NB4 (cell line): ENCODE data around the gene TMEM164.
"Not testable (repeated sequence)": the region's sequence is repeated elsewhere in the genome, so short reads cannot be mapped to it uniquely, and the experiment has no call there.

Experiments used
- DNase-seq: peaks from one replicate; pipeline ENCODE4 v3.0.0; 2010; ENCODE audit warnings: low read depth
- H3K4me3 ChIP-seq: one replicate; pipeline ENCODE4 v1.5.1; 2011; ENCODE audit warnings: mild to moderate bottlenecking, low read depth, low read length, moderate library complexity
- MYC ChIP-seq: IDR thresholded peaks from 2 replicates; pipeline ENCODE4 v1.6.1; 2011; ENCODE audit warnings: low read depth, low read length
- POLR2A ChIP-seq: IDR thresholded peaks from 2 replicates; pipeline ENCODE4 v1.6.1; 2011; ENCODE audit warnings: mild to moderate bottlenecking; ENCODE audit not compliant: insufficient read length; ENCODE audit errors: extremely low read depth
- TF ChIP-seq, protein P1 (sequence below): IDR thresholded peaks from 2 replicates; pipeline ENCODE4 v1.6.1; 2011; ENCODE audit warnings: low read depth, low read length
- TF ChIP-seq, protein P2 (sequence below): IDR thresholded peaks from one replicate; pipeline ENCODE4 v1.5.1; 2012; ENCODE audit warnings: low read depth, low read length

Gene TMEM164

DNA sequence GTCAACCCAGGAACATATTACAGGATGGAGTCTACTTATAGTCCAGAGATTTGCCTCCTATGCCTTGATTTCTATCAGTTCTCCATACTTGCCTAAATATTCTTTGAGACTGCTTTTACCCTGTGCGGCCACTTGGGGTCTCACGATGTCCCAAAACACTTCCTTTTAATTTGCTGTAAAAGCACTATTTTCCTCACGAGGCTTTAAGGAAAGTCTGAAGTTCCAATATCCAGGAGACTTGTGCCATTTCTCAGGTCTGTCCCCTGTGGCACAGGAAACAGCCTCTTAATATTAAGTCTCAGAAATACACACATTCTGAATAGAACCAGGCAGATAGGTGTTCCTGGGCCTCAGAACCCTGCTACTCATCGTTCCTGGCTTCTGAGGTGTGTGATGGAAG lies 142.9 kb downstream of the TMEM164 start:
- TF ChIP-seq, protein P1, sequence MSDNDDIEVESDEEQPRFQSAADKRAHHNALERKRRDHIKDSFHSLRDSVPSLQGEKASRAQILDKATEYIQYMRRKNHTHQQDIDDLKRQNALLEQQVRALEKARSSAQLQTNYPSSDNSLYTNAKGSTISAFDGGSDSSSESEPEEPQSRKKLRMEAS: no peak
- no peak for TF ChIP-seq MYC
- TF ChIP-seq, protein P2, sequence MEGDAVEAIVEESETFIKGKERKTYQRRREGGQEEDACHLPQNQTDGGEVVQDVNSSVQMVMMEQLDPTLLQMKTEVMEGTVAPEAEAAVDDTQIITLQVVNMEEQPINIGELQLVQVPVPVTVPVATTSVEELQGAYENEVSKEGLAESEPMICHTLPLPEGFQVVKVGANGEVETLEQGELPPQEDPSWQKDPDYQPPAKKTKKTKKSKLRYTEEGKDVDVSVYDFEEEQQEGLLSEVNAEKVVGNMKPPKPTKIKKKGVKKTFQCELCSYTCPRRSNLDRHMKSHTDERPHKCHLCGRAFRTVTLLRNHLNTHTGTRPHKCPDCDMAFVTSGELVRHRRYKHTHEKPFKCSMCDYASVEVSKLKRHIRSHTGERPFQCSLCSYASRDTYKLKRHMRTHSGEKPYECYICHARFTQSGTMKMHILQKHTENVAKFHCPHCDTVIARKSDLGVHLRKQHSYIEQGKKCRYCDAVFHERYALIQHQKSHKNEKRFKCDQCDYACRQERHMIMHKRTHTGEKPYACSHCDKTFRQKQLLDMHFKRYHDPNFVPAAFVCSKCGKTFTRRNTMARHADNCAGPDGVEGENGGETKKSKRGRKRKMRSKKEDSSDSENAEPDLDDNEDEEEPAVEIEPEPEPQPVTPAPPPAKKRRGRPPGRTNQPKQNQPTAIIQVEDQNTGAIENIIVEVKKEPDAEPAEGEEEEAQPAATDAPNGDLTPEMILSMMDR: peak; percentile 30
- peak; percentile 47 for DNase-seq
- no peak overlapping the region for H3K4me3 ChIP-seq

DNA sequence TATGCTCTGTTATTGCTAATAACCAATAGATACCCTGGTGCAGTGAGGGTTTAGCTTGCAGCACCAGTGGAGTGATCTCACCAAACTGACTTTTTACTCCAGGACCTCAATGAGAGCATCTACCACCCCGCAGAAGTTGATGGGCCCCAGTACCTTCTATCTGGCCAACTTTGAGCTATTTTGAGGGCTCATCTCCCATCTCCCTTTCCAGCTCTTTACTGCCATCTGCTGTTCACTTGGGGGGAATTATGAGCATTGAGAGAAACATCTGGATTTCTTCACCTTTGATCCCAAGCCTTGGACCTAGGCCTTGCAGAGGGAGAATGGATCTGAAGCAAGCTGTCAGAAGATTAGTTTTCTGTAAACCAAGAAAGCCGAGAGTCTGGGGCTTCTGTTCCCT lies 143.6 kb downstream of the TMEM164 start:
- peak; percentile 63 for DNase-seq
- no peak overlapping the region for H3K4me3 ChIP-seq
- no peak for TF ChIP-seq POLR2A
- TF ChIP-seq, protein P2: peak; percentile 64

DNA sequence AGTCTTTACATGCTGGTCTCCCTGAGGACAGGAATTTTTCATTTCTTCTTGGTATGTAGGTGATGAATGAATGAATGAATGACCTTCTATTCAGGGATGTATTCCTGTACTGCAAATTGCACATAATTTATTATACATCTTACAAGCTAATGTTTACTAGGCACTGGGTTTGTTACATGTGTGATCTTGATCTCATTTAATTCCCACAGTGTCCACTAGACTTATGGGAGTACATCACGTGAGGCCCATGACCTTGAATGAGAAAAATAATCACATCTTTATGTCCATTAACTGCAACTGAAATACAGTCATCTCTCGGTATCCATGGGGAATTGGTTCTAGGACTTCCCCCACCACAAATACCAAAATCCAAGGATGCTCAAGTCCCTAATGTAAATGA lies 150.3 kb downstream of the TMEM164 start:
- H3K4me3 ChIP-seq: no peak overlapping the region
- TF ChIP-seq POLR2A: no peak
- TF ChIP-seq, protein P1: no peak
- no peak for TF ChIP-seq MYC
- TF ChIP-seq, protein P2: no peak
- DNase-seq: no peak

DNA sequence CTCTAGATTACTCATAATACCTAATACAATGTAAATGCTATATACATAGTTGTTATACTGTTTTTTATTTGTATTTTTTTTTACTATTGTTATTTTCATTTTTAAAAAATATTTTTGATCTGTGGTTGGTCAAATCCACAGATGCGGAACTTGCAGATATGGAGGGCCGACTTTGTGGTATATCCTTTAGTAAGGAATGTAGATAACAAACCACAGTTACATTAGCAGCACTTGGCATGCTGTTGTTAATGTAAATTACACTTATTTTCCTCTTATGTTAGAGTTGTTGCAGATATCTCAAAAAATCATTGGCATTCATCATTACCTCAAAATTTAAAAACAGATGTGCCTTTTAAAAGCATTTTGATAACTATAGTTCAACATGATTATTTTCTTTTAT lies 151.0 kb downstream of the TMEM164 start:
- TF ChIP-seq, protein P2: no peak
- no peak for TF ChIP-seq MYC
- TF ChIP-seq, protein P1: no peak
- TF ChIP-seq POLR2A: no peak
- DNase-seq: no peak
- H3K4me3 ChIP-seq: no peak overlapping the region

DNA sequence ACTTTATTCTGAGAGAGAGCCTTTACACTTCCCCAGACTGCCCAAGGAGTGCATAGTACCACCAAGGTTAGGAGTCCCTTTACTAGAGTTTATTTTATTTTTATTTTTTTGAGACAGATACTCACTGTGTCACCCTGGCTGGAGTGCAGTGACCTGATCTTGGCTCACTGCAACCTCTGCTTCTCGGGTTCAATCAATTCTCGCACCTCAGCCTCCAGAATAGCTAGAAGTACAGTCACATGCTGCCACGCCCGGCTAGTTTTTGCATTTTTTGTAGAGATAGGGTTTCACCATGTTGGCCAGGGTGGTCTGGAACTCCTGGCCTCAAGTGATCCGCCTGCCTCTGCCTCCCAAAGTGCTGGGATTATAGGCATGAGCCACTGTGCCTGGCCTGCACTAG lies 151.4 kb downstream of the TMEM164 start:
- H3K4me3 ChIP-seq, DNase-seq: not testable (repeated sequence)

DNA sequence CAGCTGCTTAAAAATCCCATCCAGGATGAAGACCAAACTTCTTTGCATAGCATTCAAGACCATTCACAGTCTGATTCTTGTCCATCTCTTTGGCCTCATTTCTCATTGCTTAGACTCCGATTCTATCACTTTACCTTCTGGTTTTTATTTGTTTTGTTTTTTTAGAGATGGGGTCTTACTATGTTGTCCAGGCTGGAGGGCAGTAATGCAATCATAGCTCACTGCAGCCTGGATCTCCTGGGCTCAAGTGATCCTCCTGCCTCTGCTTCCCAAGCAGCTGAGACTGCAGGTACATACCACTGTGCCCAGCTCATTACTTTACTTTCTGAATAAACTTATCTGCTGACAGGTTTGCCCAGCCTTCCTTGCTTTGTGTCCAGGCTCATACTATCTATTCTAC lies 152.8 kb downstream of the TMEM164 start:
- no peak for DNase-seq
- TF ChIP-seq, protein P1: no peak
- TF ChIP-seq POLR2A (no peak), MYC (no peak)
- TF ChIP-seq, protein P2: no peak
- H3K4me3 ChIP-seq: no peak overlapping the region

DNA sequence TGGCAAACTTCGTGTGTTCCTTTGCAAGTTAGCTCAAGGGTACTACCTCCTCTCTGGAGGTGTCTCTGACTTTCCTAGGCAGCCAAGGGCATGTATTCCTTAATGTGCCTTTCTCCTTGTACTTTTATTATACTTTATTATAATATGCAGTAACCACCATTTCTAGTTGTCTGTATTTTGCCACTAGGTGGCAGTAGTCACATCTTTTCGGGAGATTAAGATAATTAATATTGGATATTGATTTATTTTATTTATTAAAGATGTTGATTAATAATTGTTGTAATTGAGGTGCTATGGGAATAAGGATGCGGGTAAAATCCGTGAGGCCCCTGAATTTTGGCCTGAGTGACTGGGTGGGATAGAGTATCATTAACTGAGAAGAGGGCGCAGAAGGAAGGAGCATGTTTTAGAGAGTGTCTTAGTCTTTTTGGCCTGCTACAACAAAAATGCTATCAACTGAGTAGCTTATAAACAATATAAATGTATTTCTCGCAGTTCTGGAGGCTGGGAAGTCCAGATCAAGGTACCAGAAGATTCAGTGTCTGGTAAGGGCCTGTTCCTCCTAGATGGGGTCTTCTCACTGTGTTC lies 153.3 kb downstream of the TMEM164 start:
- DNase-seq: no peak
- TF ChIP-seq, protein P1: no peak
- TF ChIP-seq, protein P2: peak; percentile 17
- H3K4me3 ChIP-seq: no peak overlapping the region
